ENCODE data around the gene METTL25B. TPM values are rescaled to one million over a fixed set of nuclear protein-coding genes. Genes with fewer than 3 reads are reported as not detected.

Gene METTL25B
- total and polyA plus RNA-seq, 9 donors, result 13.9 to 24.7 (median 18.2) TPM

- H3K27ac ChIP-seq (ENCODE audit: low read length), result no peak overlapping the region
- peaks cover 28% of the 10 kb centered on the region for H3K36me3 ChIP-seq (ENCODE audit: control insufficient read depth, insufficient read depth, low read length)
- H3K9me3 ChIP-seq (replicated peaks; ENCODE audit: control insufficient read depth, low read depth, low read length), result no peaks in the 10 kb centered on the region
- DNase-seq, result no peak
- H3K4me1 ChIP-seq (ENCODE audit: control insufficient read depth, insufficient read depth, low read length), result peaks cover 39% of the 10 kb centered on the region
- WGBS (ENCODE audit: insufficient coverage), result 27% methylated on average over 1 of the region's 8 CpGs
- H3K4me3 ChIP-seq (ENCODE audit: low read length), result no peak overlapping the region
- peaks cover 33% of the 10 kb centered on the region for H3K27me3 ChIP-seq (ENCODE audit: control insufficient read depth, insufficient read depth, low read length)
Measured at GRCh38 chr1:156700736-156701531, 27.3 kb upstream of the METTL25B start.

- 0% methylated on average over 1 of the region's 4 CpGs for WGBS (ENCODE audit: insufficient coverage)
- H3K27me3 ChIP-seq (ENCODE audit: control insufficient read depth, insufficient read depth, low read length), result peaks cover 37% of the 10 kb centered on the region
- peak overlapping the region; percentile 75 for H3K4me3 ChIP-seq (ENCODE audit: low read length)
- no peak for DNase-seq
- H3K27ac ChIP-seq (ENCODE audit: low read length), result no peak overlapping the region
- H3K4me1 ChIP-seq (ENCODE audit: control insufficient read depth, insufficient read depth, low read length), result peaks cover 63% of the 10 kb centered on the region
- H3K36me3 ChIP-seq (ENCODE audit: control insufficient read depth, insufficient read depth, low read length), result peaks cover 24% of the 10 kb centered on the region
- H3K9me3 ChIP-seq (replicated peaks; ENCODE audit: control insufficient read depth, low read depth, low read length), result no peaks in the 10 kb centered on the region
Measured at GRCh38 chr1:156703336-156703735, 24.9 kb upstream of the METTL25B start.

- Histone ChIP-seq H3K27ac (ENCODE audit: low read length) (peak overlapping the region; percentile 94), H3K4me1 (ENCODE audit: control insufficient read depth, insufficient read depth, low read length) (peaks cover 67% of the 10 kb centered on the region), H3K36me3 (ENCODE audit: control insufficient read depth, insufficient read depth, low read length) (peaks cover 20% of the 10 kb centered on the region), H3K9me3 (replicated peaks; ENCODE audit: control insufficient read depth, low read depth, low read length) (no peaks in the 10 kb centered on the region), H3K4me3 (ENCODE audit: low read length) (peak overlapping the region; percentile 75), H3K27me3 (ENCODE audit: control insufficient read depth, insufficient read depth, low read length) (peaks cover 37% of the 10 kb centered on the region)
- WGBS (ENCODE audit: insufficient coverage), result 9% methylated on average over 3 of the region's 4 CpGs
- DNase-seq, result no peak
Measured at GRCh38 chr1:156703741-156704140, 24.5 kb upstream of the METTL25B start.

- peaks cover 72% of the 10 kb centered on the region for H3K4me1 ChIP-seq (ENCODE audit: control insufficient read depth, insufficient read depth, low read length)
- WGBS (ENCODE audit: insufficient coverage), result 17% methylated on average over 1 of the region's 10 CpGs
- peaks cover 17% of the 10 kb centered on the region for H3K36me3 ChIP-seq (ENCODE audit: control insufficient read depth, insufficient read depth, low read length)
- H3K27ac ChIP-seq (ENCODE audit: low read length), result peak overlapping the region; percentile 94
- peaks cover 37% of the 10 kb centered on the region for H3K27me3 ChIP-seq (ENCODE audit: control insufficient read depth, insufficient read depth, low read length)
- peak; percentile 39 for DNase-seq
- peak overlapping the region; percentile 75 for H3K4me3 ChIP-seq (ENCODE audit: low read length)
- no peaks in the 10 kb centered on the region for H3K9me3 ChIP-seq (replicated peaks; ENCODE audit: control insufficient read depth, low read depth, low read length)
Measured at GRCh38 chr1:156704166-156704711, 24.0 kb upstream of the METTL25B start.

GRCh38 chr1:156704930-156705320 lies 23.3 kb upstream of the METTL25B start:
- H3K27me3 ChIP-seq (ENCODE audit: control insufficient read depth, insufficient read depth, low read length), result peaks cover 37% of the 10 kb centered on the region
- no peaks in the 10 kb centered on the region for H3K9me3 ChIP-seq (replicated peaks; ENCODE audit: control insufficient read depth, low read depth, low read length)
- peak overlapping the region; percentile 94 for H3K27ac ChIP-seq (ENCODE audit: low read length)
- WGBS (ENCODE audit: insufficient coverage), result under 1% methylated on average over 29 of the region's 29 CpGs
- peak; percentile 50 for DNase-seq
- peaks cover 11% of the 10 kb centered on the region for H3K36me3 ChIP-seq (ENCODE audit: control insufficient read depth, insufficient read depth, low read length)
- peaks cover 79% of the 10 kb centered on the region for H3K4me1 ChIP-seq (ENCODE audit: control insufficient read depth, insufficient read depth, low read length)
- peak overlapping the region; percentile 75 for H3K4me3 ChIP-seq (ENCODE audit: low read length)

- peaks cover 84% of the 10 kb centered on the region for H3K4me1 ChIP-seq (ENCODE audit: control insufficient read depth, insufficient read depth, low read length)
- H3K27me3 ChIP-seq (ENCODE audit: control insufficient read depth, insufficient read depth, low read length), result peaks cover 37% of the 10 kb centered on the region
- DNase-seq, result peak; percentile 89
- peaks cover 6% of the 10 kb centered on the region for H3K36me3 ChIP-seq (ENCODE audit: control insufficient read depth, insufficient read depth, low read length)
- no peaks in the 10 kb centered on the region for H3K9me3 ChIP-seq (replicated peaks; ENCODE audit: control insufficient read depth, low read depth, low read length)
- peak within 1 kb of the TSS; percentile 75 for H3K4me3 ChIP-seq (ENCODE audit: low read length)
- H3K27ac ChIP-seq (ENCODE audit: low read length), result peak within 1 kb of the TSS; percentile 94
- 0% methylated on average over 29 of the region's 42 CpGs for WGBS (ENCODE audit: insufficient coverage)
Measured at GRCh38 chr1:156705321-156705917, 22.9 kb upstream of the METTL25B start, which contains the start of gene CRABP2. CRABP2 (minus strand) TSS chr1:156705583; CDS start chr1:156705446, 137 bp downstream.

- no peaks in the 10 kb centered on the region for H3K9me3 ChIP-seq (replicated peaks; ENCODE audit: control insufficient read depth, low read depth, low read length)
- DNase-seq, result peak; percentile 93
- peaks cover 35% of the 10 kb centered on the region for H3K27me3 ChIP-seq (ENCODE audit: control insufficient read depth, insufficient read depth, low read length)
- no peaks in the 10 kb centered on the region for H3K36me3 ChIP-seq (ENCODE audit: control insufficient read depth, insufficient read depth, low read length)
- peak overlapping the region; percentile 75 for H3K4me3 ChIP-seq (ENCODE audit: low read length)
- peak overlapping the region; percentile 94 for H3K27ac ChIP-seq (ENCODE audit: low read length)
- H3K4me1 ChIP-seq (ENCODE audit: control insufficient read depth, insufficient read depth, low read length), result peaks cover 86% of the 10 kb centered on the region
- WGBS (ENCODE audit: insufficient coverage), result under 1% methylated on average over 28 of the region's 45 CpGs
Measured at GRCh38 chr1:156705918-156706656, 22.2 kb upstream of the METTL25B start.

- no peaks in the 10 kb centered on the region for H3K36me3 ChIP-seq (ENCODE audit: control insufficient read depth, insufficient read depth, low read length)
- H3K27ac ChIP-seq (ENCODE audit: low read length), result peak overlapping the region; percentile 94
- H3K9me3 ChIP-seq (replicated peaks; ENCODE audit: control insufficient read depth, low read depth, low read length), result no peaks in the 10 kb centered on the region
- H3K27me3 ChIP-seq (ENCODE audit: control insufficient read depth, insufficient read depth, low read length), result peaks cover 35% of the 10 kb centered on the region
- H3K4me1 ChIP-seq (ENCODE audit: control insufficient read depth, insufficient read depth, low read length), result peaks cover 92% of the 10 kb centered on the region
- peak; percentile 97 for DNase-seq
- H3K4me3 ChIP-seq (ENCODE audit: low read length), result peak overlapping the region; percentile 75
- 2% methylated on average over 27 of the region's 29 CpGs for WGBS (ENCODE audit: insufficient coverage)
Measured at GRCh38 chr1:156706657-156707416, 21.4 kb upstream of the METTL25B start.

- Histone ChIP-seq H3K4me3 (ENCODE audit: low read length) (no peak overlapping the region), H3K4me1 (ENCODE audit: control insufficient read depth, insufficient read depth, low read length) (peaks cover 98% of the 10 kb centered on the region), H3K27ac (ENCODE audit: low read length) (peak overlapping the region; percentile 94), H3K27me3 (ENCODE audit: control insufficient read depth, insufficient read depth, low read length) (peaks cover 35% of the 10 kb centered on the region), H3K36me3 (ENCODE audit: control insufficient read depth, insufficient read depth, low read length) (no peaks in the 10 kb centered on the region), H3K9me3 (replicated peaks; ENCODE audit: control insufficient read depth, low read depth, low read length) (no peaks in the 10 kb centered on the region)
- WGBS (ENCODE audit: insufficient coverage), result 0% methylated on average over 1 of the region's 8 CpGs
- DNase-seq, result peak; percentile 95
Measured at GRCh38 chr1:156707417-156708217, 20.7 kb upstream of the METTL25B start.
